Stimulated activated CD4-positive, alpha-beta T cell treated with anti-CD3 and anti-CD28 coated beads, Interleukin-4, amount 100 ng/mL, for 4 hours (primary cell): ENCODE measurements around the gene TP53RK.

Experiments used
- DNase-seq, 2 experiments: peaks; one replicate each; pipeline ENCODE4 v3.0.0-alpha.2; 2020

TP53RK gene

GRCh38 chr20:46657137-46657536 is 32.1 kb downstream of the TP53RK start:
- no peak for DNase-seq

GRCh38 chr20:46652699-46653098 is 36.5 kb downstream of the TP53RK start:
- no peak for DNase-seq

- no peak for DNase-seq
These were observed 37.9 kb downstream of the TP53RK start, which contains the start of gene SLC13A3 for GRCh38 chr20:46651091-46651962. TSS of gene SLC13A3 (minus strand) at chr20:46651459. CDS start at chr20:46651421, 38 bp downstream.

DNA sequence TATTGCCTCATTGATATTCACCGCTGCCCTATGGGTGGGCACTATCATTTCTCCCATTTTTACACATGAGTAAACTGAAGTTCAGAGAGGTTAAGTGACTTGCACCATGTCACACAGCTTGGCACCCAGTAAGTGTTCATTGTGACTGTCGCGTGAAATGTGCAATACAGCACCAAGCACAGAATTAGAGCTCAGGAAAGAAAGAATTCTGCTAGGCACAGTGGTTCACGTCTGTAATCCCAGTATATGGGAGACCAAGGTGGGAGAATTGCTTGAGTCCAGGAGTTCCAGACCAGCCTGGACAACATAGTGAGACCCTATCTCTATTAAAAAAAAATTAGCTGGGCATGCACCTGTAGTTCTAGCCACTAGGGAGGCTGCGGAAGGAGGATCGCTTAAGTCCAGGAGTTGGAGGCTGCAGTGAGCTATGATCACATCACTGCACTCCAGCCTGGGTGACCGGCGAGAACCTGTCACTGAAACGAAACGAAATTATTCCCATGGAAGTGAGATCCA is 38.6 kb downstream of the TP53RK start:
- DNase-seq, result no peak

GRCh38 chr20:46649965-46650542 is 39.2 kb downstream of the TP53RK start:
- no peak for DNase-seq

GRCh38 chr20:46649650-46649949 is 39.6 kb downstream of the TP53RK start:
- DNase-seq, result no peak

- no peak for DNase-seq
These were observed 40.2 kb downstream of the TP53RK start for GRCh38 chr20:46648903-46649649.

GRCh38 chr20:46647469-46647868 is 41.8 kb downstream of the TP53RK start:
- no peak for DNase-seq

- DNase-seq, result no peak
These were observed 42.4 kb downstream of the TP53RK start for GRCh38 chr20:46646659-46647380.

DNA sequence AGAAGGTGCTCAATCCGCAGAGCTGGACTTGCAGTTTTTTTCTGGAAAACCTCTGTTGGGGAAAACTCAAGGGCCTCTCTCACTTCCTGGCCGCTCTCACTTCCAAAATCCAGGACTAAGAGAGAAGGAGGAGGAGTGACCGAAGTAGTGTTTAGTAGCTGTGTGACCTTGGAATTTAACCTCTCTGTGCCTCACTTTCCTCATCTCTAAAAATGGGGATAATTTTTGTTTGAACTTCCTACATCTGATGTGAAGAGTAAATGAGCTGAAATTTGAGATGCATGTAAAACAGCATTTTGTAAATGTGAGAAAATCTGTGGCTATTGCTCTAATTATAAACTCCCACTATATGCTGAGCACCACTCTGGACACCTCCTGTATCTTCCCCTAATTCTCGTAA is 43.1 kb downstream of the TP53RK start:
- no peak for DNase-seq

DNA sequence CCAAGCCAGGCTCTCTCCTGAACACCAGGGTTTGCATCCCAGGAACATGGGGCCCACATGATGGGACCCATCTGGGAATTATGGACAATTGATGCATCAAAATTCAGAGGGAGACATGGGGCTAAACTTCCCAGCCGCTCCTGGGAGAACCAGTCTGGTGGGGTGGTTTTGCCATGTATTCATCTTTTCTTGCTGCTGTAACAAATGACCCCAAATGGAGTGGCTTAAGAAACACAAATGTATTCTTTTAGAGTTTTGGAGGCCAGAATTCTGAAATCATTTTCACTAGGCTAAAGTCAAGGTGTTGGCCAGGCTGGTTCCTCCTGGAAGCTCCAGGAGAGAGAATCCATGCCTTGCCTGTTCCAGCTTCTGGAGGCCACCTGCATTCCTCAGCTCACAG is 44.5 kb downstream of the TP53RK start:
- DNase-seq, result no peak

DNA sequence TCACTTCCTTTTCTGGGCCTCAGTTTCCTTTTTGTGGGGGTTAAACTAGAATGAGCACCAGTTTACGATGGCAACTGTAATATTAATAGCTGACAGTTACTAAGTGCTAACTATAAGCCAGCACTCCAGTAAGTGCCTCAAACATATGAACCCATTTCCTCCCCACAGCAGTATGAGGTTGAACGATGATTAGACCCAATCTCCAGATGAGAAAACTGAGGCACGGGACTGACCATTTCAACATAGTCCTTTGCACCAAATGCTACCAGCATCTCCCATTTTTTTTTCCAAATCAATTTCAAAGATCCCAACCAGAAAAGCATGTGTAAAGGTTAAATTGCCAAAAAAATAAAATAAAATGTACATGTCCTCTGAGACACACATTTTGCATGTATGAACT is 45.1 kb downstream of the TP53RK start:
- DNase-seq, result no peak

- no peak for DNase-seq
These were observed 46.3 kb downstream of the TP53RK start for GRCh38 chr20:46642969-46643343.

GRCh38 chr20:46642265-46642968 is 46.8 kb downstream of the TP53RK start:
- DNase-seq, result no peak

- DNase-seq, result no peak
These were observed 47.8 kb downstream of the TP53RK start for GRCh38 chr20:46641424-46641823.

DNA sequence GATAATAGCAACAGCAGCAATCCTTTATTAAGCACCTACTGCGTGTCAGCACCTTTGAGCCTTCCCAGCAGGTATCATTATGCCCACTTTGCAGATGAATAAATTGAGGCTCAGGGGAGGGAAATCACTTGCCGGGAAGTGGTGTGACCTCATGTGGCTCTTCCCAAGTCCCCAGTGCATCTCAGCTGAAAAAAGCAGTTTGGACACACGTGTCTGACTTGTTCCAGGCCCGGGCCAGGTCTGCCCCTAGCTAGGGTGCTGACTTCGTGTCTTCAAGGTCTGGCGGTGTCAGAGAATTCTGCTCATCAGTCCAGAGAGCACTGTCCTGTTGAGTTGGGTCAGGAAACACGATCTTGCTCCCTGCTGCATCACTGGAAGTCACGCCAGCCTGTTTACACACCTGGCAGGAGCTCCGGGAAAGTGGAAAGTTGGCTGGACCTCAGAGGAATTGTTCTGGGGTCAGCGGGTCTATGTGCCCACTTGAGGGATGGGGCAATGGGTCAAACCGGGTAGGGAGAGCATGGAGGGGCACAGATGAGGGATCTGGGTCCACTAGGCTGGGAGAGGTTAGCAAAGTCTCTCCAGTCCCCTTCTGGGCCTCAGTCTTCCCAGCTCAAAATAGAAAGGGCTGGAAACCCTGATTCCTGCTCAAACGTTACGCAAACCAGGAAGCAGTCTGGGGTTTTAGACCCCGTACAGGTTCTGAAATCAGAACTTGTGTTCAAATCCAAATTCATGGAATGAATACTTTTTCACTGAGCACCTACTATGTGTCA is 48.5 kb downstream of the TP53RK start:
- DNase-seq, result no peak

DNA sequence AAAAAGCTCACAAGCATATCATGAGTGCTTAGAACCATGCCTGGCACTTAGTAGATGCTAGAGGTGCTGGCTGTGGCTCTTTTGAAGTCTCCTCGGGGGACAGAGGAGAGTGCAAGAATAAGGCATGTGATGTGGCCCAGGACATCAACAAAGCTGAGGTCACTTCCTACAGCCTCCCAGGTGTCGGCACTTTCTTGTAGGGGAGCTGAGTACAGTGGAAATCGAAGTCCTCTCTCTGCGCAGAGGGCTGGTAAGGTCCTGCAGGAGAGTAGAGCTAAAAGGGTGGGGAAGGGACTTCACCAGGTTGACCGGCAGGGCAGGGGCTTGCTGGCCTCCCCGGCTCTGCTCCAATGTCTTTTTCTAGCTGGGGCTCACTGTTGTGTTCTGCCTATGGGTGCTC is 49.2 kb downstream of the TP53RK start:
- DNase-seq, result no peak

- DNase-seq, result no peak
These were observed 49.7 kb downstream of the TP53RK start for GRCh38 chr20:46639587-46639986.

DNA sequence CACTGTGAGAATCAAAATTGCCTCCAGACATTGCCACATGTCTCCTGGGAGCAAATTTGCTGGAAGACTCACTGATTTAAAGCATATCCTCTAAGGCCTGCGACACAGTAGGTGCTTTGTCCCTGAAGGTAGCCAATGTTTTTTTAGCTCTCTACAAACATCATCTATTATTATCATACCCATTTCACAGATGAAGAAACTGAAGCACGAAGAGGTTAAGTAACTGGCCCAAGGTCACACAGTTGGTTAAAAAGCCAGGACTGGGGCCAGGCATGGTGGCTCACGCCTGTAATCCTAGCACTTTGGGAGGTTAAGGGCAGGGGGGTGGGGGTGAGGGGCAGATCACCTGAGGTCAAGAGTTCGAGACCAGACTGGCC is 50.4 kb downstream of the TP53RK start:
- no peak for DNase-seq

DNA sequence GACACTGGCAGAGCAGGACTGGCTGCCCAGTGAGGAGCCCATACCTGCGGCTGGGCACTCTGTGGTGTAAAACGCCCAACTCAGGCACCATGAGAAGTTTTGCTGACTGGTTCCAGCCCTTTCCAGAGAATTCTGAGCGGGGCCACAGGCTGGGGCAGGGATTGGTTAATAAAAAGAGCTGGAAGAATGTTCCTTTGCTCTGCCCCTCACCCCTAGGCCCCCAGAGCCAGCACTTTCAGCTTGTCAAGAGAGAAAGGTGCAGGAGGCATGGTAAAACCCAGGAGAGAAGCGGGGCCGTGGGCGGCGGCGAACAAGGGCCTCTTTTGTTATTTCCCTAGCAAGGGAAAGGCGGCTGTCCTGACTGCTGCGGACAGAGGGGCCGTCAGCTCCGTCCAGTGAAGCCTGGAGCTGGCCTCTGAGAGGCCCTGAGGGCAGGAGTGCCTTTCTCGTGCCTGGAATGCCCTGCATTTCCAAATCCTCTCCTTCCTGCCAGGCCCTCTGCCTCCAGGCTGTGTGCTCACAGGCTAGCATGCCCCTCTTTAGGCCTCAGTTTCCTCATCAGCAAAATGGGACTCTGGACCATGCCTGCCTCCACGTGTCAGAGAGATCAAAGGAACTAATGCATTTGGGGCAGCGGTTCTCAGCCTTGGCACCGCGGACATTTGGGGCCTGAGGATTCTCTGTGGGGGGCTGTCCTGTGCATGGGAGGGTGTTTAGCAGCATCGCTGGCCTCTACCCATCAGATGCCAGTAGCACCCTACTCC is 50.9 kb downstream of the TP53RK start:
- DNase-seq, result no peak
